DND-41 (cell line): ENCODE data around the gene TMEM231.
A peak's percentile ranks its signal among the peaks of the same experiment; 100 is the strongest.

ENCODE experiments used
- ATAC-seq: fragments of 200-7000 bp; cut with Tn5 transposase; 3 replicates; pipeline ENCODE4 v1.9.1; 2021; ENCODE audit warnings: low read depth; ENCODE audit not compliant: insufficient read depth
- DNase-seq: peaks from one replicate; pipeline ENCODE4 v3.0.0-alpha.2; 2020
- H2AFZ ChIP-seq: 2 replicates; pipeline ENCODE4 v1.6.0; 2012; ENCODE audit warnings: low read depth, low read length
- H3K27ac ChIP-seq: 2 replicates; pipeline ENCODE4 v1.5.1; 2012; ENCODE audit warnings: low read length, inconsistent platforms
- H3K27me3 ChIP-seq: fragments of 200-600 bp; sonication (generic); 2 replicates; pipeline ENCODE4 v1.6.0; 2012; ENCODE audit warnings: low read length, mild to moderate bottlenecking, inconsistent platforms; ENCODE audit not compliant: insufficient read depth, poor library complexity
- H3K36me3 ChIP-seq: 2 replicates; pipeline ENCODE4 v1.5.1; 2012; ENCODE audit warnings: low read length, inconsistent platforms; ENCODE audit not compliant: insufficient read depth
- H3K4me1 ChIP-seq: 2 replicates; pipeline ENCODE4 v1.5.1; 2012; ENCODE audit warnings: mild to moderate bottlenecking, low read length; ENCODE audit not compliant: insufficient read depth
- H3K4me2 ChIP-seq: 2 replicates; pipeline ENCODE4 v1.6.0; 2012; ENCODE audit warnings: mild to moderate bottlenecking, moderate library complexity, low read length, inconsistent platforms; ENCODE audit not compliant: insufficient read depth
- H3K4me3 ChIP-seq, 2 experiments: fragments of 200-600 bp in 1 of 2; shearing (Covaris generic) in 1 of 2; 2 replicates each; pipeline ENCODE4 v1.5.1; 2012 to 2016; ENCODE audit warnings: inconsistent platforms in 2 of 2, low read length in 2 of 2, mild to moderate bottlenecking in 2 of 2, low read depth in 1 of 2, moderate library complexity in 1 of 2
- H3K79me2 ChIP-seq: 2 replicates; pipeline ENCODE4 v1.6.0; 2012; ENCODE audit warnings: low read length, inconsistent platforms; ENCODE audit not compliant: insufficient read depth
- H3K9ac ChIP-seq: 2 replicates; pipeline ENCODE4 v1.6.0; 2012; ENCODE audit warnings: low read depth, mild to moderate bottlenecking, inconsistent platforms, low read length, moderate library complexity
- H3K9me3 ChIP-seq: 2 replicates; pipeline ENCODE4 v1.5.1; 2012; ENCODE audit warnings: low read length, moderate library complexity, mild to moderate bottlenecking, inconsistent platforms; ENCODE audit not compliant: insufficient read depth, severe bottlenecking
- H4K20me1 ChIP-seq: 2 replicates; pipeline ENCODE4 v1.6.0; 2012; ENCODE audit warnings: low read length; ENCODE audit not compliant: insufficient read depth
- EZH2 ChIP-seq: IDR thresholded peaks from 3 replicates; pipeline ENCODE4 v1.6.1; 2012; ENCODE audit warnings: borderline replicate concordance, low read depth, mild to moderate bottlenecking, moderate library complexity, low read length, inconsistent platforms; ENCODE audit not compliant: severe bottlenecking
- TF ChIP-seq, protein P1 (sequence below): IDR thresholded peaks from 2 replicates; pipeline ENCODE4 v1.5.1; 2012; ENCODE audit warnings: borderline replicate concordance, low read length, moderate library complexity, mild to moderate bottlenecking; ENCODE audit not compliant: poor library complexity, severe bottlenecking; ENCODE audit errors: extremely low read depth

Gene TMEM231

DNA sequence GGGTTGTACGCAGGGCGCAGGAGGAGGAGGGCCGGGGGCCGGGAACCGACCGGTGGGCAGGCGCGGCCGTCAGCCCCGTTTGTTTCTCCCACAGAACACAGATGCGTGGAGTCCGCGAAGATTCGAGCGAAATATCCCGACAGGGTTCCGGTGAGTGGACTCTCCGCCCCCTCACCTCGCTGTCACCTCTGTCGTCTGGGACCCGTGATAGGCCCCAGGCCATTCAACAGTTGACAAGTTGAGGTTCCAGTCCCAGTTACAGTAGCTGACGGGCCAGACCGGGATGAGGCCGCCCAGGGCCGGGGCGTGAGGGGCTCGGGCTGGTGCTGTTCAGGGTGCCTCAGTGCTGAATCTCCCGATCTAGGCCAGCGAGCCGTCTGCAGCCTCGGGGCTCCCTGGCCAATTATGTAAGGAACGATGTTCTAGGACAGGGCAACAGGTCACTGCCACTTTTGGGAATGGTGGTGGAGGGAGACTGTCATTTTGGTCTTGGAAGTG, 10.8 kb upstream of the TMEM231 start:
- Histone ChIP-seq H3K4me2 (peak overlapping the region; percentile 99), H3K4me3 (peak overlapping the region; percentile 76 to 88), H2AFZ (peak overlapping the region; percentile 86), H3K36me3 (peaks cover 43% of the 10 kb centered on the region), H3K27me3 (no peaks in the 10 kb centered on the region), H3K79me2 (peaks cover 35% of the 10 kb centered on the region), H3K4me1 (peaks cover 35% of the 10 kb centered on the region), H4K20me1 (peaks cover 23% of the 10 kb centered on the region), H3K9ac (peak overlapping the region; percentile 75), H3K9me3 (no peaks in the 10 kb centered on the region), H3K27ac (peak overlapping the region; percentile 42)
- ATAC-seq = peak; percentile 43
- TF ChIP-seq, protein P1, sequence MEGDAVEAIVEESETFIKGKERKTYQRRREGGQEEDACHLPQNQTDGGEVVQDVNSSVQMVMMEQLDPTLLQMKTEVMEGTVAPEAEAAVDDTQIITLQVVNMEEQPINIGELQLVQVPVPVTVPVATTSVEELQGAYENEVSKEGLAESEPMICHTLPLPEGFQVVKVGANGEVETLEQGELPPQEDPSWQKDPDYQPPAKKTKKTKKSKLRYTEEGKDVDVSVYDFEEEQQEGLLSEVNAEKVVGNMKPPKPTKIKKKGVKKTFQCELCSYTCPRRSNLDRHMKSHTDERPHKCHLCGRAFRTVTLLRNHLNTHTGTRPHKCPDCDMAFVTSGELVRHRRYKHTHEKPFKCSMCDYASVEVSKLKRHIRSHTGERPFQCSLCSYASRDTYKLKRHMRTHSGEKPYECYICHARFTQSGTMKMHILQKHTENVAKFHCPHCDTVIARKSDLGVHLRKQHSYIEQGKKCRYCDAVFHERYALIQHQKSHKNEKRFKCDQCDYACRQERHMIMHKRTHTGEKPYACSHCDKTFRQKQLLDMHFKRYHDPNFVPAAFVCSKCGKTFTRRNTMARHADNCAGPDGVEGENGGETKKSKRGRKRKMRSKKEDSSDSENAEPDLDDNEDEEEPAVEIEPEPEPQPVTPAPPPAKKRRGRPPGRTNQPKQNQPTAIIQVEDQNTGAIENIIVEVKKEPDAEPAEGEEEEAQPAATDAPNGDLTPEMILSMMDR = no peak
- TF ChIP-seq EZH2 = no peak
- peak; percentile 34 for DNase-seq

DNA sequence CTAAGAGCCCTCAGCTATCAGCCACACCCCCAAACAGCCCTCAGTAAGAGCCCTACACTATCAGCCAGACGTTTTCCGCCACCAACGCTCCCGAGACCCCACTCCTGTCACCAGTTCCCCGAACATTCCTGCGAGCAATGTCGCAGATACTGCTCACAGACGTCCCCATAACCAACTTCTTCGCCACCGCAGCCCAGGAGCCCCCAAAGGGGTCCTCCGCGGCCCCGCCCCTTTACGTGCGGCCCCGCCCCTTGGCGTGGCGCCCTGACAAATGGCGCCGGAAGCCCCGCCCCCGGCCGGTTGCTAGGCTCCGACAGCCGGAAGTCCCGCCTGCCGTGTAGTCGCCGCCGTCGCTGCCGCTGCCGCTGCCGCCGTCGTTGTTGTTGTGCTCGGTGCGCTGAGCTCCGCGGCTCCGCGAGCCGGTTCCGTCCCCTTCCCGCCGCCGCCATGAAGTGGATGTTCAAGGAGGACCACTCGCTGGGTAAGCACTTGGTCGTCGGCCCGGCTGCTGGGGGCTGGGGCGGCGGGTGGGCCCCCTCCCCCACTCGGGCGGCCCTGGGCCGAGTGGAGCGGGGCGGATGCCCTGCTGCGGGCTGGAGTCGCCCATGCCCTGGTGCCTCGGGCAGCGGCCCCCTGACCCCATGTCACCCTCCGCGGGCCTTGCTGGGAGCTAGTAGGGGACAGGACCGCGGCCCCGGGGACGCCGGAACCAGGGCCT, 10.1 kb upstream of the TMEM231 start, which contains the start of gene GABARAPL2:
Gene GABARAPL2 (plus strand): TSS at position 340 of the 718 bp plus-strand sequence. CDS start 108 bp downstream, at position 448.
- H3K4me1 ChIP-seq = peaks cover 35% of the 10 kb centered on the region

DNA sequence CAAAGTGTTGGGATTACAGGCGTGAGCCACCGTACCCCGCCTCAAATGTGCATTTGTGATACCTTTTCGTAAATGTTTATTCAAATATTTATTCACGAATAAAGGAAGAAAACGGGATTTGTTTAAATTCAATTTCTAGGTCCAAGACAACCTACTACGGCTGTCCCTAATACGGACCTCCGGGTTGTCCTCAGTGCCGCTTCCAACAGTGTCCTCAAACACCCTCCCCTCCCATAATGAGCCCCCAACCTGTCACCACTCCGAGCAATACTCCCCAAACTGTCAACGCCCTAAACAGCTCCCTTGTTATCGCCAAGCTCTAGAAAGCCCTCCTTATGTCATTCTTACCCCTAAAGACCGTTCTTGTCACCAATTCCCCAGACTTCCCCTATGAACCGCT, 9.6 kb upstream of the TMEM231 start:
- Histone ChIP-seq H3K27ac (peak overlapping the region; percentile 72), H3K79me2 (peaks cover 35% of the 10 kb centered on the region), H3K36me3 (peaks cover 32% of the 10 kb centered on the region), H3K4me3 (peak overlapping the region; percentile 76 to 88), H3K27me3 (no peaks in the 10 kb centered on the region), H3K4me2 (peak overlapping the region; percentile 99), H2AFZ (peak overlapping the region; percentile 86), H3K9ac (peak overlapping the region; percentile 75), H3K9me3 (no peaks in the 10 kb centered on the region), H4K20me1 (peaks cover 23% of the 10 kb centered on the region), H3K4me1 (peaks cover 35% of the 10 kb centered on the region)
- TF ChIP-seq, protein P1 = no peak
- no peak for TF ChIP-seq EZH2
- no peak for ATAC-seq
- no peak for DNase-seq

More for the DNA sequence above, 10.1 kb upstream of the TMEM231 start, which contains the start of gene GABARAPL2:
- H3K9me3 ChIP-seq = no peaks in the 10 kb centered on the region
- H3K27ac ChIP-seq = peak within 1 kb of the TSS; percentile 72
- peak within 1 kb of the TSS; percentile 75 for H3K9ac ChIP-seq
- peak; percentile 84 for ATAC-seq
- H2AFZ ChIP-seq = peak within 1 kb of the TSS; percentile 86
- peaks cover 23% of the 10 kb centered on the region for H4K20me1 ChIP-seq
- H3K4me3 ChIP-seq = peak within 1 kb of the TSS; percentile 76 to 88
- peaks cover 35% of the 10 kb centered on the region for H3K79me2 ChIP-seq
- H3K27me3 ChIP-seq = no peaks in the 10 kb centered on the region
- peak within 1 kb of the TSS; percentile 99 for H3K4me2 ChIP-seq
- DNase-seq = peak; percentile 91
- no peak for TF ChIP-seq EZH2
- TF ChIP-seq, protein P1 = peak; percentile 6
- H3K36me3 ChIP-seq = peaks cover 37% of the 10 kb centered on the region
